Prostate gland (tissue), 2 donors: ENCODE measurements around the gene FAM83F. TPM values are rescaled to one million over a fixed set of nuclear protein-coding genes. Genes with fewer than 3 reads are reported as not detected.

Experiments
- DNase-seq: peaks from one replicate; pipeline ENCODE4 v3.0.0-alpha.2; 2019; ENCODE audit warnings: low spot score
- H3K27ac ChIP-seq, 2 donors: fragments of 200-600 bp; sonication (generic); 2 replicates each; pipeline ENCODE4 v1.5.1; 2017 to 2019
- H3K27me3 ChIP-seq: fragments of 200-600 bp; sonication (generic); replicated peaks from 2 replicates; pipeline ENCODE4 v1.5.1; 2019; ENCODE audit not compliant: insufficient read depth
- H3K36me3 ChIP-seq, 2 donors: fragments of 200-600 bp; sonication (generic); 1 replicate in 1 of 2; 2 replicates in 1 of 2; pipeline versions ENCODE4 v1.5.1 to v1.8.1; 2017 to 2019
- H3K4me1 ChIP-seq: fragments of 200-600 bp; sonication (generic); replicated peaks from 2 replicates; pipeline ENCODE4 v1.5.1; 2019
- H3K4me3 ChIP-seq, 2 donors: fragments of 200-600 bp; sonication (generic); 2 replicates each; pipeline ENCODE4 v1.5.1; 2017 to 2019
- H3K9me3 ChIP-seq: fragments of 200-600 bp; sonication (generic); 2 replicates; pipeline ENCODE4 v1.5.1; 2017
- CTCF ChIP-seq, 4 experiments: fragments of 200-600 bp in 2 of 4; fragments of 450-650 bp in 2 of 4; sonication (generic) in 2 of 4; IDR thresholded peaks; 1 replicate in 3 of 4; 2 replicates in 1 of 4; pipeline ENCODE4 v1.5.1; 2016 to 2019; ENCODE audit warnings: antibody characterized with exemption in 4 of 4, mild to moderate bottlenecking in 2 of 4, moderate library complexity in 2 of 4
- POLR2A ChIP-seq: fragments of 450-650 bp; IDR thresholded peaks from one replicate; pipeline ENCODE4 v1.6.1; 2016; ENCODE audit warnings: antibody characterized with exemption, mild to moderate bottlenecking
- POLR2AphosphoS5 ChIP-seq: sonication (generic); formaldehyde crosslinking; IDR thresholded peaks from one replicate; pipeline ENCODE4 v1.6.1; 2017; ENCODE audit warnings: antibody characterized with exemption
- WGBS: methylation state at CpG from one replicate; pipeline ENCODE4 v1.1.5; 2018; 5-methylcytosine and 5-hydroxymethylcytosine counted together
- intact Hi-C: fragments of 100-400 bp; cut with DNase I; formaldehyde crosslinking; loops from one replicate; pipeline ENCODE4 v1.14.2; 2022
- total RNA-seq, 2 donors: library from RNA; depleted of rRNA; stranded (reverse); fragments of >200 nt; gene quantifications; one replicate each; pipeline ENCODE4 v1.1.0, GENCODE V29; 2016

Gene FAM83F
- total RNA-seq, 2 donors from 2014 or later, result 26.2 to 28.6 TPM

DNA sequence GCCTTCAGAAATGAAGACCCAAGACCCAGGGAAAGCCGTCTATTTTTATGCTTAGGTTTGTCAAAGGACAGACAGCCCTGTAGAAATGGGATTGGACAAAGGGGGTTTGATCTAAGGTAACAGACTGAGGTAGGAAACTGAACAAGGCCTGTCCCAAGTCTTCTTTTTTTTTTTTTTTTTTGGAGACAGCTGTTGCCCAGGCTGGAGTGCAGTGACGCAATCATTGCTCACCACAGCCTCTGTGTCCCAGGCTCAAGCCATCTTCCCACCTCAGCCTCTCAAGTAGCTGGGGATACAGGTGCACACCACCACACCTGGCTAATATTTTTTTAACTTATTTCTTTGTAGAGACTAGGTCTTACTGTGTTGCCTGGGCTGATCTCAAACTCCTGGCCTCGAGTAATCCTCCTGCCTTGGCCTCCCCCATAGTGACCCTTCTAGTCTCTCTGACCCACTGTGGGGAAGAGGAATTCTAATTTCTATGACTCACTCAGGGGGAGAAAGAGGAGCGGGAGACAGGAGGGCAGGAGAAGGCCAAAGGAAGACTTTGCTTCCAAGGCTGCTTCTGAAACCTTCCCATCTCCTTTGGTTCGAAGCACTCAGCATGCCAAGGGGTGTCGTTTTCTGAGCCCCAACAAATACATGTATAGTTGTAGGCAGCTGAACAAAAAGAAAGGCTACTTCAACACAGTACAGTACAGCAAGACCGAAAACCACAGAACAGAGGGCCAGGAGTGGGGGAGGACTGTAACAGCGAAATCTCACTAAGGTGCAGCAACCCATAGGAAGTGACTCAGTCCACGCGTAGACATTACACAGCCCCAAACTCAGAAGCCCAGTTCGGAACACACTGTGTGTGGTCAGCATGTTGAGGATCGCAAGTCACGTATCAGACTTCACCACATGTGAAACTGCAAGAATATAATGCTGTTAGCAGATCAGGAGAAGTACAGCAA, 33.7 kb upstream of the FAM83F start:
- no peaks in the 10 kb centered on the region for H3K4me1 ChIP-seq
- DNase-seq, result no peak
- 90% methylated on average over 13 of the region's 13 CpGs for WGBS
- intact Hi-C loops, result no loop called here
- H3K9me3 ChIP-seq, result no peaks in the 10 kb centered on the region
- H3K27me3 ChIP-seq, result no peaks in the 10 kb centered on the region
- TF ChIP-seq POLR2A (no peak), POLR2AphosphoS5 (no peak), CTCF (IDR thresholded peaks at IDR 0.05) (no peak)
- H3K4me3 ChIP-seq, result no peak overlapping the region
- no peaks in the 10 kb centered on the region for H3K36me3 ChIP-seq
- H3K27ac ChIP-seq, result no peak overlapping the region

DNA sequence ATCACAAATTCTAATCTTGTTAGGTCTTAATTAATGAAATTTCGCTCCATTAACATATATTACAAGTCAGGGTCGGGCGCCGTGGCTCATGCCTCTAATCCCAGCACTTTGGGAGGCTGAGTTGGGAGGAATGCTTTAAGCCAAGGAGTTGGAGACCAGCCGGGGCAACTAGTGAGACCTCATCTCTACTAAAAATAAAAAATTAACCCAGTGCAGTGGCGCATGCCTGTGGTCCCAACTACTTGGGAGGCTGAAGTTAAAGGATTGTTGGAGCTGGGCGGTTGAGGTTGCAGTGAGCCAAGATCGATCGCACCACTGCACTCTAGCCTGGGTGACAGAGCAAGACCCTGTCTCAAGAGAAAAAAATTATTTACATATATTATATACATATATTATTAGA, 32.7 kb upstream of the FAM83F start:
- no peak for TF ChIP-seq POLR2AphosphoS5
- no peak for TF ChIP-seq CTCF (IDR thresholded peaks at IDR 0.05)
- TF ChIP-seq POLR2A, result no peak
- H3K9me3 ChIP-seq, result no peaks in the 10 kb centered on the region
- H3K4me3 ChIP-seq, result no peak overlapping the region
- H3K27me3 ChIP-seq, result no peaks in the 10 kb centered on the region
- H3K27ac ChIP-seq, result no peak overlapping the region
- DNase-seq, result no peak
- peaks cover 2% of the 10 kb centered on the region for H3K4me1 ChIP-seq
- intact Hi-C loops, result no loop called here
- H3K36me3 ChIP-seq, result no peaks in the 10 kb centered on the region
- 90% methylated on average over 9 of the region's 9 CpGs for WGBS

DNA sequence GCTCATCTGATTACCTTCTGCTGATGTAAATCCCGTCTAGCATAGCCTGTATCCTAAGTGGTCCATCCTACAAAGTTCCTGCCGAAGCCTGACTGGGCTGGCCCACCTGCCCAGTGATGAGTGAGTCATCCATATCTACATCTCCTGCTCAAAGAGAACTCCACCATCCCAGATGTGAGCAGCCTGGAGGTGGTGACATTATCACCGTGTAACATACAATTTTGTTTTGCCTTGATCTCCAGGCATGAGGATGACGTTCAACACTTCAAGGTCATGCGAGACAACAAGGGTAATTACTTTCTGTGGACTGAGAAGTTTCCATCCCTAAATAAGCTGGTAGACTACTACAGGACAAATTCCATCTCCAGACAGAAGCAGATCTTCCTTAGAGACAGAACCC, 29.0 kb upstream of the FAM83F start:
- Histone ChIP-seq H3K27ac (peak overlapping the region in 1 of 2 donors; percentile 69), H3K9me3 (no peaks in the 10 kb centered on the region), H3K4me3 (no peak overlapping the region), H3K27me3 (no peaks in the 10 kb centered on the region), H3K4me1 (peaks cover 18% of the 10 kb centered on the region), H3K36me3 (no peaks in the 10 kb centered on the region)
- 42% methylated on average over 5 of the region's 5 CpGs for WGBS
- TF ChIP-seq POLR2A, result no peak
- TF ChIP-seq CTCF (IDR thresholded peaks at IDR 0.05), result no peak
- TF ChIP-seq POLR2AphosphoS5, result no peak
- intact Hi-C loops, result no loop called here
- peak; percentile 31 for DNase-seq

GRCh38 chr22:39966470-39966869, 28.3 kb upstream of the FAM83F start:
- Histone ChIP-seq H3K4me3 (no peak overlapping the region), H3K27me3 (no peaks in the 10 kb centered on the region), H3K4me1 (peaks cover 18% of the 10 kb centered on the region), H3K9me3 (no peaks in the 10 kb centered on the region), H3K36me3 (no peaks in the 10 kb centered on the region), H3K27ac (peak overlapping the region; percentile 54 to 69)
- TF ChIP-seq POLR2A (no peak), CTCF (IDR thresholded peaks at IDR 0.05) (no peak), POLR2AphosphoS5 (no peak)
- intact Hi-C loops, result no loop called here
- 69% methylated on average over 2 of the region's 2 CpGs for WGBS
- DNase-seq, result no peak
